ENCODE data around the gene STOX2. TPM values are rescaled to one million over a fixed set of nuclear protein-coding genes. Genes with fewer than 3 reads are reported as not detected.

Gene STOX2
- total and polyA plus RNA-seq, 2 of the 13 experiments (the other 11 are each of a cell fraction or from before 2014, with no cell fraction given): 0.01 to 0.15 TPM

DNA sequence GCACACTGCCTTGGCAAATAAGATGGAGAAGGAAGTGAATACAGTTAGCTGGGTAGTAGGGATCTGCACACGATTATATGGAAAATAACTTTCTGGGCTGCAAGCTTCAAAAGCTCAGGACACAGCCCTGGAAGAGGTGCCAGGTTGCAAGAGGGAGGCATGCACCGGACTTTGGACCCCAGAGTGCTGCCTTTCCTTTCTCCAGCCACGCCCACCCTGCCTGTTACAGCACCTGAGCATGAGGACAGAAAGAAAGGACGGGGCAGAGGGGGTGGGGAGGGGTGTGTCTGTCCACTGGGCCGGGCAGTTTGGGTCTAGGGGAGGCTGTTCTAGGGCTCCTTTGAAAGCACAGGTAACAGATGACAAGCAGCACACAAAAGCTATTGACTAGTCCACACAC is 159.8 kb downstream of the STOX2 start (continued):
- TF ChIP-seq ZFP91 (CRISPR knock-in tag; IDR thresholded peaks at IDR 0.05; ENCODE audit: borderline replicate concordance) (0 out of 2 replicates have a peak, but pooled peaks have one; percentile 26), GATAD2A (CRISPR knock-in tag; IDR thresholded peaks at IDR 0.05) (peak; percentile 18; the same call in 1 of the 2 replicates), MED13 (CRISPR knock-in tag; IDR thresholded peaks at IDR 0.05) (no peak), CBX5 (CRISPR knock-in tag; IDR thresholded peaks at IDR 0.05; ENCODE audit: borderline replicate concordance) (no peak), ZNF572 (CRISPR knock-in tag; IDR thresholded peaks at IDR 0.05) (no peak), SP5 (CRISPR knock-in tag; IDR thresholded peaks at IDR 0.05; ENCODE audit: borderline replicate concordance, low read depth) (peak; percentile 90), REXO4 (CRISPR knock-in tag; IDR thresholded peaks at IDR 0.05; ENCODE audit: borderline replicate concordance) (no peak), ZNF367 (CRISPR knock-in tag; IDR thresholded peaks at IDR 0.05; ENCODE audit: borderline replicate concordance) (no peak), ZNF121 (CRISPR knock-in tag; IDR thresholded peaks at IDR 0.05) (0 out of 2 replicates have a peak, but pooled peaks have one; percentile 6), ZNF468 (CRISPR knock-in tag; IDR thresholded peaks at IDR 0.05) (no peak)
- TF ChIP-seq, protein P1, sequence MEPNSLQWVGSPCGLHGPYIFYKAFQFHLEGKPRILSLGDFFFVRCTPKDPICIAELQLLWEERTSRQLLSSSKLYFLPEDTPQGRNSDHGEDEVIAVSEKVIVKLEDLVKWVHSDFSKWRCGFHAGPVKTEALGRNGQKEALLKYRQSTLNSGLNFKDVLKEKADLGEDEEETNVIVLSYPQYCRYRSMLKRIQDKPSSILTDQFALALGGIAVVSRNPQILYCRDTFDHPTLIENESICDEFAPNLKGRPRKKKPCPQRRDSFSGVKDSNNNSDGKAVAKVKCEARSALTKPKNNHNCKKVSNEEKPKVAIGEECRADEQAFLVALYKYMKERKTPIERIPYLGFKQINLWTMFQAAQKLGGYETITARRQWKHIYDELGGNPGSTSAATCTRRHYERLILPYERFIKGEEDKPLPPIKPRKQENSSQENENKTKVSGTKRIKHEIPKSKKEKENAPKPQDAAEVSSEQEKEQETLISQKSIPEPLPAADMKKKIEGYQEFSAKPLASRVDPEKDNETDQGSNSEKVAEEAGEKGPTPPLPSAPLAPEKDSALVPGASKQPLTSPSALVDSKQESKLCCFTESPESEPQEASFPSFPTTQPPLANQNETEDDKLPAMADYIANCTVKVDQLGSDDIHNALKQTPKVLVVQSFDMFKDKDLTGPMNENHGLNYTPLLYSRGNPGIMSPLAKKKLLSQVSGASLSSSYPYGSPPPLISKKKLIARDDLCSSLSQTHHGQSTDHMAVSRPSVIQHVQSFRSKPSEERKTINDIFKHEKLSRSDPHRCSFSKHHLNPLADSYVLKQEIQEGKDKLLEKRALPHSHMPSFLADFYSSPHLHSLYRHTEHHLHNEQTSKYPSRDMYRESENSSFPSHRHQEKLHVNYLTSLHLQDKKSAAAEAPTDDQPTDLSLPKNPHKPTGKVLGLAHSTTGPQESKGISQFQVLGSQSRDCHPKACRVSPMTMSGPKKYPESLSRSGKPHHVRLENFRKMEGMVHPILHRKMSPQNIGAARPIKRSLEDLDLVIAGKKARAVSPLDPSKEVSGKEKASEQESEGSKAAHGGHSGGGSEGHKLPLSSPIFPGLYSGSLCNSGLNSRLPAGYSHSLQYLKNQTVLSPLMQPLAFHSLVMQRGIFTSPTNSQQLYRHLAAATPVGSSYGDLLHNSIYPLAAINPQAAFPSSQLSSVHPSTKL (CRISPR knock-in tag; IDR thresholded peaks at IDR 0.05): peak; percentile 27; the same call in 1 of the 2 replicates
